ENCODE results near the gene NCAM1.

The NCAM1 gene

GRCh38 chr11:113110046-113110445 is 148.8 kb downstream of the NCAM1 start:
- H3K4me1 Mint-ChIP-seq, result no peaks in the 10 kb centered on the region
- no peaks in the 10 kb centered on the region for H3K36me3 Mint-ChIP-seq
- DNase-seq, result no peak
- H3K27me3 Mint-ChIP-seq, result peaks cover 3% of the 10 kb centered on the region
- H3K4me3 Mint-ChIP-seq, result no peak overlapping the region
- H3K27ac Mint-ChIP-seq, result no peak overlapping the region
- no peaks in the 10 kb centered on the region for H3K9me3 Mint-ChIP-seq
- CTCF ChIA-PET, result no interaction called here

- no peaks in the 10 kb centered on the region for H3K36me3 Mint-ChIP-seq
- no peaks in the 10 kb centered on the region for H3K9me3 Mint-ChIP-seq
- no peaks in the 10 kb centered on the region for H3K4me1 Mint-ChIP-seq
- no peak overlapping the region for H3K4me3 Mint-ChIP-seq
- no peak overlapping the region for H3K27ac Mint-ChIP-seq
- CTCF ChIA-PET, result no interaction called here
- peaks cover 3% of the 10 kb centered on the region for H3K27me3 Mint-ChIP-seq
- DNase-seq, result no peak
Observed at GRCh38 chr11:113111156-113111555, 149.9 kb downstream of the NCAM1 start.

- Mint-ChIP-seq H3K4me1 (no peaks in the 10 kb centered on the region), H3K27me3 (peaks cover 3% of the 10 kb centered on the region)
Observed at GRCh38 chr11:113112307-113112706, 151.1 kb downstream of the NCAM1 start.

GRCh38 chr11:113113801-113114704 is 152.8 kb downstream of the NCAM1 start:
- no peaks in the 10 kb centered on the region for H3K4me1 Mint-ChIP-seq
- no peak overlapping the region for H3K27ac Mint-ChIP-seq
- no peaks in the 10 kb centered on the region for H3K36me3 Mint-ChIP-seq
- H3K4me3 Mint-ChIP-seq, result no peak overlapping the region
- no peak for DNase-seq
- no peaks in the 10 kb centered on the region for H3K9me3 Mint-ChIP-seq
- peaks cover 3% of the 10 kb centered on the region for H3K27me3 Mint-ChIP-seq
- CTCF ChIA-PET, result interaction anchor here (1.6 to 2.0 kb wide), 2 partner anchors 176 to 526 kb away, joined by 4 to 6 read pairs; no protein-coding TSS in a partner anchor

More at GRCh38 chr11:113112307-113112706, 151.1 kb downstream of the NCAM1 start:
- no peak overlapping the region for H3K4me3 Mint-ChIP-seq
- no peaks in the 10 kb centered on the region for H3K9me3 Mint-ChIP-seq
- no peaks in the 10 kb centered on the region for H3K36me3 Mint-ChIP-seq
- CTCF ChIA-PET, result no interaction called here
- no peak for DNase-seq
- H3K27ac Mint-ChIP-seq, result no peak overlapping the region

- no peaks in the 10 kb centered on the region for H3K4me1 Mint-ChIP-seq
- H3K36me3 Mint-ChIP-seq, result no peaks in the 10 kb centered on the region
- CTCF ChIA-PET, result interaction anchor here (1.6 to 2.0 kb wide), 2 partner anchors 175 to 526 kb away, joined by 4 to 6 read pairs; no protein-coding TSS in a partner anchor
- no peak overlapping the region for H3K27ac Mint-ChIP-seq
- H3K9me3 Mint-ChIP-seq, result no peaks in the 10 kb centered on the region
- DNase-seq, result no peak
- no peak overlapping the region for H3K4me3 Mint-ChIP-seq
- H3K27me3 Mint-ChIP-seq, result peaks cover 3% of the 10 kb centered on the region
Observed at GRCh38 chr11:113114705-113115027, 153.4 kb downstream of the NCAM1 start.

GRCh38 chr11:113118104-113118503 is 156.9 kb downstream of the NCAM1 start:
- peaks cover 3% of the 10 kb centered on the region for H3K27me3 Mint-ChIP-seq

GRCh38 chr11:113119074-113119473 is 157.9 kb downstream of the NCAM1 start:
- Mint-ChIP-seq H3K9me3 (no peaks in the 10 kb centered on the region), H3K4me1 (no peaks in the 10 kb centered on the region), H3K27me3 (peaks cover 7% of the 10 kb centered on the region), H3K36me3 (no peaks in the 10 kb centered on the region), H3K27ac (no peak overlapping the region), H3K4me3 (no peak overlapping the region)
- CTCF ChIA-PET, result no interaction called here
- DNase-seq, result no peak

More at GRCh38 chr11:113118104-113118503, 156.9 kb downstream of the NCAM1 start:
- H3K36me3 Mint-ChIP-seq, result no peaks in the 10 kb centered on the region
- H3K4me1 Mint-ChIP-seq, result no peaks in the 10 kb centered on the region
- no peak overlapping the region for H3K4me3 Mint-ChIP-seq
- no peak for DNase-seq
- CTCF ChIA-PET, result no interaction called here
- no peaks in the 10 kb centered on the region for H3K9me3 Mint-ChIP-seq
- H3K27ac Mint-ChIP-seq, result no peak overlapping the region

- no peaks in the 10 kb centered on the region for H3K36me3 Mint-ChIP-seq
- peaks cover 4% of the 10 kb centered on the region for H3K27me3 Mint-ChIP-seq
- no peaks in the 10 kb centered on the region for H3K4me1 Mint-ChIP-seq
- no peaks in the 10 kb centered on the region for H3K9me3 Mint-ChIP-seq
- no peak overlapping the region for H3K4me3 Mint-ChIP-seq
- no peak for DNase-seq
- no peak overlapping the region for H3K27ac Mint-ChIP-seq
- CTCF ChIA-PET, result no interaction called here
Observed at GRCh38 chr11:113119966-113120736, 158.9 kb downstream of the NCAM1 start.

GRCh38 chr11:113121746-113122145 is 160.5 kb downstream of the NCAM1 start:
- Mint-ChIP-seq H3K27me3 (peaks cover 4% of the 10 kb centered on the region), H3K9me3 (no peaks in the 10 kb centered on the region), H3K27ac (no peak overlapping the region), H3K36me3 (no peaks in the 10 kb centered on the region), H3K4me3 (no peak overlapping the region), H3K4me1 (no peaks in the 10 kb centered on the region)
- no peak for DNase-seq
- CTCF ChIA-PET, result no interaction called here

GRCh38 chr11:113124006-113124405 is 162.8 kb downstream of the NCAM1 start:
- no peak overlapping the region for H3K4me3 Mint-ChIP-seq
- no peak overlapping the region for H3K27ac Mint-ChIP-seq
- no peak for DNase-seq
- H3K36me3 Mint-ChIP-seq, result no peaks in the 10 kb centered on the region
- CTCF ChIA-PET, result no interaction called here
- no peaks in the 10 kb centered on the region for H3K4me1 Mint-ChIP-seq
- no peaks in the 10 kb centered on the region for H3K9me3 Mint-ChIP-seq
- peaks cover 4% of the 10 kb centered on the region for H3K27me3 Mint-ChIP-seq

GRCh38 chr11:113124578-113124977 is 163.4 kb downstream of the NCAM1 start:
- Mint-ChIP-seq H3K4me3 (no peak overlapping the region), H3K4me1 (no peaks in the 10 kb centered on the region), H3K27me3 (peaks cover 4% of the 10 kb centered on the region), H3K36me3 (no peaks in the 10 kb centered on the region), H3K9me3 (no peaks in the 10 kb centered on the region), H3K27ac (no peak overlapping the region)
- CTCF ChIA-PET, result no interaction called here
- no peak for DNase-seq

- Mint-ChIP-seq H3K36me3 (no peaks in the 10 kb centered on the region), H3K9me3 (no peaks in the 10 kb centered on the region), H3K4me3 (no peak overlapping the region), H3K4me1 (no peaks in the 10 kb centered on the region), H3K27me3 (no peaks in the 10 kb centered on the region), H3K27ac (no peak overlapping the region)
- CTCF ChIA-PET, result interaction anchor here (0.6 kb wide), 1 partner anchor 9 kb away, joined by 3 read pairs; no protein-coding TSS in a partner anchor
- DNase-seq, result no peak
Observed at GRCh38 chr11:113129261-113129992, 168.2 kb downstream of the NCAM1 start.

- Mint-ChIP-seq H3K36me3 (no peaks in the 10 kb centered on the region), H3K27ac (no peak overlapping the region), H3K4me1 (no peaks in the 10 kb centered on the region), H3K27me3 (no peaks in the 10 kb centered on the region), H3K9me3 (no peaks in the 10 kb centered on the region), H3K4me3 (no peak overlapping the region)
- DNase-seq, result no peak
- CTCF ChIA-PET, result no interaction called here
Observed at GRCh38 chr11:113131036-113131775, 170.0 kb downstream of the NCAM1 start.

- no peaks in the 10 kb centered on the region for H3K36me3 Mint-ChIP-seq
- no peak for DNase-seq
- peaks cover 7% of the 10 kb centered on the region for H3K27me3 Mint-ChIP-seq
- no peak overlapping the region for H3K4me3 Mint-ChIP-seq
- no peaks in the 10 kb centered on the region for H3K4me1 Mint-ChIP-seq
- no peak overlapping the region for H3K27ac Mint-ChIP-seq
- CTCF ChIA-PET, result no interaction called here
- no peaks in the 10 kb centered on the region for H3K9me3 Mint-ChIP-seq
Observed at GRCh38 chr11:113133071-113133470, 171.9 kb downstream of the NCAM1 start.
